GM19463 (cell line): Measurements from ENCODE around the gene STAB2.

Experiments
- ATAC-seq: cut with Tn5 transposase; IDR thresholded peaks from one replicate; pipeline ENCODE4 v1.9.1; 2021; ENCODE audit warnings: mild to moderate bottlenecking, moderate library complexity; ENCODE audit not compliant: unreplicated experiment

STAB2 gene

DNA sequence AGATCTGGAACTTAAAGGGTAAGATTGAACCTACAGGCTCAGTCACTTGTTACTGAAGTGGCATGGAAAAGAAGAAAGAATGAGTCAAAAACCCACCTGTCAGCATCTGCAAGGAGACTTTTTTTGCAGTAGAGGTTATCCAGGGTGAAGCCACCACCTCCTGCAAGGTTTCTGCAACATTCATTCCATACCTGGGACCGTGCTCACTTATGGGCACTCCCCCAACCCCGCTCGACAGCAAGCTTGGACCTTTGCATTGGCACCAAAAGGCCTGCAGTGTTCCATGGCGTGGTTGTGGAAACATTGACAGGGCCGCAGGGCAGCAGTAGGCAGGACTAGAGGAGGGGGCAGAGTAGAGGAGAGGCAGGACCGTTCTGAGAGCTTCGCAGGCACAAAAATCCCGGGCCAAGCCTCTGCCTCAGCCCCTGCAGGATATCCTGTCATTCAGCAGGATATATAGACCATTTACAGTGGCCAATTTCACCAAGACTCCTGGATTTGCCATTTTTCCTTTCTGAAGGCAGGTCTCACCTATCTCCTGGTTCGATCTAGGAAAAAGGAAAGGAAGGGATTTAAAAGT lies at the start of gene STAB2:
Gene STAB2, plus strand, starts transcription at position 483 of the 580 bp plus-strand sequence. CDS start 204 bp downstream, outside the sequence.
- no peak for ATAC-seq

DNA sequence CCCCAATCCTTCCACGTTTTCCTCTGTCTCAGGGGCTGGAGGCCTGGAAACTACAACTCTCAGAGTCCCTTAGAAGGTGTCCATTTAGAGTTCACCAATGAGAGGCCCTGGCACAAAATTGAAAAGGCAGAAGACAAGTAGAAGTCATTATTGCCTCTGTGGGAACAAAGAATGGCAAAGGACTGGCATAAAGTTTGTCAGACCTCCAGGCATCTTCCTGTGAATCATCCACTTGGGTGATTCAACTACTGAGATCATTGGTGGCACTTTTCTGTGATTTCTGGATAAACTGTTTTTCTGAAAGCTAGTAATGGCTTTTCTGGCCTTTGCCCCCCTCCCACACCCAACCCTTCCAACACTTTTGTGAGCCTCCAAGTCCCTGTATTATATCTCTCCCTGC lies 48.7 kb upstream of the STAB2 start:
- no peak for ATAC-seq

- ATAC-seq = no peak
These were observed 46.8 kb upstream of the STAB2 start for GRCh38 chr12:103540319-103540718.

- no peak for ATAC-seq
These were observed 45.0 kb upstream of the STAB2 start for GRCh38 chr12:103542078-103542477.

DNA sequence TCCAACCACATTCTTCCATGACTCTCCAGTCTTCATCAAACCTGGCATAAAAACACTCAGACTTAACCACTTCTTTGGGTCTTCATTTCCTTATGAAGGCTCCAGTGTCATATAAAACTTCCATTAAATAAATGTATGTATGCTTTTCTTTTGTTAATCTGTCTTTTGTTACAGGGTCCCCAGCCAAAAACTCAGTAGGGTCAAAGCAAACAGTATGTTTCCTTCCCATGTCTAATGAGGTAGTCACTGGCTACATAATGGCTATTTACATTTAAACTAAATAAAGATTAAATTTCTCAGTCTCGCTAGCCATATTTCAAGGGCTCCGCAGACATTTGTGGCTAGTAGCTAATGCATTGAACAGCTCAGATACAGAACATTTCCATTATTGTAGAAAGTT lies 40.1 kb upstream of the STAB2 start:
- no peak for ATAC-seq

DNA sequence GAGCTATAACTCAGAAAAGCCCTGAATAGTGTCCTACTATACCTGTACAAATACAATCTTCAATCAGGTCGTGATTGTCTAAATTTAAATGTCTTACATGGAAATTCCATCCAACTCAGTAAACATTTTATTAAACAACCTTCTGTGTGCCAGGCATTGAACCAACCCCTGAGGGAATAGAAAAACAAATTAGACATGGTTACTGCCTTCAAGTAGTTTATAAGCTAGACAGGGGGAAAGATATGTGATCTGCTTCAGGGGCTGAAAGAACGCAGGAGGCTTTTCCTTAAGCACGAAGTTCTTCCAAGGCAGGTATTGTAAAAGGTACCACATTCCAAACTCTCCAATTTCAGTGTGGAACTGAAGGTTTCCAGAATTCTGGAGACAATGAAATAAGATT lies 39.7 kb upstream of the STAB2 start:
- no peak for ATAC-seq

DNA sequence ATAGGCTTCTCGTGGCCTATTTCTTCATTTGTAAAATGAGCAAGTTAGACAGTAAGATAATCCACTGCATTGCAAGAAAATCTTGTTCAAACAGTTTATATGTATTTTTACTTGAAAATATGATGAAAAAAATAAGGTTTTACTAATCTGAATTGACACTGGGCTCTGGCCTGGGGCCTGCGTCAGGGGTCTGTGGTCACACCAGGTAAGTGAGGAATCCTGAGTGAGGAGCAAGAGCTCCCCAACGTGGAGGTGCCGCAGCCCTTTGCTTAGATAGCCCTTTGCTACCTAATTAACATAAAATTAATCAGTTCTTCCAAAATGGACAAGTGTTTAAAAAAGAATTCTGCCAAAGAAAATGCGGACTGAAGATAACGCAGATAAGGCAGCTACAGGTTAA lies 39.1 kb upstream of the STAB2 start:
- no peak for ATAC-seq

GRCh38 chr12:103548622-103549601 lies 38.2 kb upstream of the STAB2 start:
- peak; percentile 76 for ATAC-seq

DNA sequence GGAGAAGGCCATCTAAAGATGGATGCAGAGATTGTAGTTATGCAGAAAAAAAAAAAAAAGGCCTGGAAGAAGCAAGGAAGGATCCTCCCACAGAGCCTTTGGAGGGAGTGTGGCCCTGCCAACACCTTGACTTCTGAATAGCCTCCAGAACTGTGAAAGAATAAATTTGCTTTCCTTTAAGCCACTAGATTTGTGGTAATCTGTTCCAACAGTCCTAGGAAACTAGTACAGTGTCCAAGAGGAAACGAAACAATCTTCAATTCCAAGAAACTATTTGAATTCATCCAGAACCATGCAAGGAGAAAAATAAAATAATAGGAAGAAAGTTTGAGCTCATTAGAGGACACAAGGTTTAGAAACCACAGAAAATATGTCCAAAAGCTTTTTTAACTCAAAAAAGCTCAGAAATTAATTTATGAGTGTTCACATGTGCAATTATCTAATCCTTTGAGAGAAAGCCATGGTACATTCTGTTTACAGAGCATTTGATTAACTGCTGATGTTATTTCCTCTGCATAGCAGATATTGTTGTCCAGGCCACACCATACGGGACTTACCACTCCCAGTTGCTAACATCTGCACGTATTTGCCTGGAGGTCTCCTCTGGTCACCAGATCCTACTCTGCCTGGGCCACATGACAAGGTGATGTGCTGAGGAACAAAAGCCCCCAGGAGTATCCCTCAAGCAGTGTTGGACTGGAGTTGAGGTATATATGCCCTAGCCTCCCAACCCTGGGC lies 30.0 kb upstream of the STAB2 start:
- ATAC-seq = no peak

- ATAC-seq = no peak
These were observed 29.5 kb upstream of the STAB2 start for GRCh38 chr12:103557628-103558010.

GRCh38 chr12:103558879-103559278 lies 28.2 kb upstream of the STAB2 start:
- no peak for ATAC-seq

DNA sequence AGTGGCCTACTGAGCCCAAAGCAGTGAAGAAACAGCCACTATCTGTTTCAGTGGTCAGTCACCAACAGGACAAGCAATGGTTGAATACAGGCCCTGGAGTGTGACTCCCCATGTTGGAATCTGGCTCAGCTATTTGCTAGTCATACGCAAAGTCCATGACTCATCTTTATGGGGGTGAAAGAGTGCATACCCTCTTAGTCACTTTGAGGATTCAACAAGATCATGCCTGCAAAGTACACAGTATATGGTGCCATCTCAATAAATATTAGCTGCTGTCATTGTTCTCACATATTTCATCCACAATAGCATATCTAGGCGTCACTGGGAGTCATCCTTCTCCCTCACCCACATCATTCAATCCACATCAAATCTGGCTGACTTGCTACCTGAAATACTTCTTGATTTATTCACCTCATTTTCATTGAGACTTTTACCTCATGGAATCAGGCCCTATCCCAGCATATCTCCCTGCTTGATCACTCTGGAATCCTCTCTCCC lies 26.4 kb upstream of the STAB2 start:
- ATAC-seq = no peak

DNA sequence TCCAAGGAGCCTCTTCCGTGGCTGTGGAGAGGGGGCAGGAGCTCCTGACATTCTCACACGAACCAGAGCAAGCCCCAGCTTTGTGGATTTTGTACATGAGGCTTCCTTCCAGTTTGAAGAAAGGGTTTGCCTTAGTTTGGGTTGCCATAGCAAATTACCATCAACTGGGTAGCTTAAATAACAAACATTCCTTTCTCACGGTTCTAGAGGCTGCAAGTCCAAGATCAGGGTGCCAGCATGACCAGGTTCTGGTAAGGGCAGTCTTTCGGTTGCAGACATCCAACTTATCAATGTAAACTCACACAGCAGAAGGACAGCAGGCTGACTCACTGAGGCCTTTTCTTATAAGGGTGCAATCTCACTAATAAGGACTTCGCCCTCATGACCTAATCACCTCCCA lies 25.9 kb upstream of the STAB2 start:
- ATAC-seq = no peak

DNA sequence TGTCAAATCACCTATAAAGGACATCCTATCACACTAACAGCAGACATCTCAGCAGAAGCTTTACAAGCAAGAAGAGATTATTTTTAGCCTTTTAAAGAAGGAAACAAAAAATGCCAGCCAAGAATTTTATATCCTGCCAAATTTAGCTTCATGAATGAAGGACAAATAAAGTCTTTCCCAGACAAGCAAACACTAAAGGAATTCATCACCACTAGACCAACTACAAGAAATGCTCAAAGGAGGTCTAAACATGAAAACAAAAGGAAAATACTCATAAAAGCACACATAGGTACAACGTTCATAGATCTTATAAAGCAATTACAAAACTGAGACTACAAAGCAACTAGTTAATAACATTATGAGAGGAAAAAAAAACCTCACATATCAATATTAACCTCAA lies 20.7 kb upstream of the STAB2 start:
- no peak for ATAC-seq

GRCh38 chr12:103569278-103569677 lies 17.8 kb upstream of the STAB2 start:
- no peak for ATAC-seq

- ATAC-seq = no peak
These were observed 15.8 kb upstream of the STAB2 start for GRCh38 chr12:103571286-103571685.

GRCh38 chr12:103572312-103573045 lies 14.6 kb upstream of the STAB2 start:
- ATAC-seq = no peak

GRCh38 chr12:103573185-103573584 lies 13.9 kb upstream of the STAB2 start:
- no peak for ATAC-seq

DNA sequence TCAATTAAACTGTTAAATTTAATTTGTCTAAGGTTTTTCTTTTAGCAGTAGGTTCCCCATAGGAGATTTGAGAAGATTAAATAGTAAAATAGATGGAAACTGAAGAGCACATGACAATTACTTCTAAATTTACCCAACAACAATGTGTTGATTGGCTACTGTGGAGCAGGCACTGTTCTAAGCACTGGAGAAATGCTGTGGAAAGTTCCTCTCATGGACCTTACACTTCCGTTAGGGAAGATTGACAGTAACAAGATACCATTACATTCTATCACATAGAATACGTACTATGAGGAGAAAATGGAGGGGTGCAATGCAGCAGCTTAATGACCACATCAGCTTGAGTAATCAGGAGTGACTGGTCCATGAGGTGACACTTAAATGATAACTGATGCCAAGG lies 8.1 kb upstream of the STAB2 start:
- ATAC-seq = no peak

GRCh38 chr12:103580026-103580425 lies 7.0 kb upstream of the STAB2 start:
- no peak for ATAC-seq

DNA sequence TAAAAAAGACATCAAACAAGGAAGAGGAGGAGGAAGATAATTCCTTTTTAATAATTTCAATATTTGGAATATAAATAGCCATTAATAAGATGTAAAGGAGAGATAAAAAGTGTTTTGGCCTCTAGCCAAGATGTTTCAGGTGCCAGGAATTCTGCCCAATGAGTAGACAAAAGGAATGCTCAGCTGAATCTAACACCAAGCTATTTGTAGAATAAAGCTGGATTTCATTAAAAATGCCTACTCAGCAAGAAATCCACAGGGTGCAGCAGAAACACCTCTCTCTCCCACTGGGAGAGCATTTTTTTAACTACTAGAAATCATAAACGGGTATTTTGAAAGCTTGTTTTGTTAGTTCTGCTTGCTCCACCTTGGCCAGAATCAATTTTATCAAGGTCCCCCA lies 4.1 kb upstream of the STAB2 start:
- no peak for ATAC-seq
